Measurements from ENCODE around the gene GABBR2.

Gene GABBR2

DNA sequence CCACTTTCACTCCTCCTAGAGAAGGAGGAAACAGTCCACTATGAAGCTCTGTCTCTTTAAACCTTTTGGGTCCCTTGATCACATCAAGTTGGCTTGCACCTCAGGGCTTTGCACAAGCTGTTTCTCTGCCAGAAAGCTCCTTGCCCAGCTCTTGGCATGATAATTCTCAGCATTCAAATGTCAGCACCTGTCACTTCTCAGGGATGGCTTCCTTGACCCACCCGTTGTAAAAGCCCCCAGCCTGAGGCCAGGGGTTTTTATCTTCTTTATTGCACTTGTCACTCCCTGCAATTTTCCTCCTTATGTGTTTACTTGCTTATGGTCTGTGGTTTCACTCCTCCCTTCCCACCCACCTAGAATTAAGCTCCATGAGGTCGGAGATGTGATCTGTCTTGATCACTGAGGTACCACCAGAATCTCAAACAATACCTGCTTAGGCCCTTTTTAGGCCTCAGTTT is 252.6 kb downstream of the GABBR2 start:
- no peak overlapping the region for H3K27ac ChIP-seq
- TF ChIP-seq, protein P1, sequence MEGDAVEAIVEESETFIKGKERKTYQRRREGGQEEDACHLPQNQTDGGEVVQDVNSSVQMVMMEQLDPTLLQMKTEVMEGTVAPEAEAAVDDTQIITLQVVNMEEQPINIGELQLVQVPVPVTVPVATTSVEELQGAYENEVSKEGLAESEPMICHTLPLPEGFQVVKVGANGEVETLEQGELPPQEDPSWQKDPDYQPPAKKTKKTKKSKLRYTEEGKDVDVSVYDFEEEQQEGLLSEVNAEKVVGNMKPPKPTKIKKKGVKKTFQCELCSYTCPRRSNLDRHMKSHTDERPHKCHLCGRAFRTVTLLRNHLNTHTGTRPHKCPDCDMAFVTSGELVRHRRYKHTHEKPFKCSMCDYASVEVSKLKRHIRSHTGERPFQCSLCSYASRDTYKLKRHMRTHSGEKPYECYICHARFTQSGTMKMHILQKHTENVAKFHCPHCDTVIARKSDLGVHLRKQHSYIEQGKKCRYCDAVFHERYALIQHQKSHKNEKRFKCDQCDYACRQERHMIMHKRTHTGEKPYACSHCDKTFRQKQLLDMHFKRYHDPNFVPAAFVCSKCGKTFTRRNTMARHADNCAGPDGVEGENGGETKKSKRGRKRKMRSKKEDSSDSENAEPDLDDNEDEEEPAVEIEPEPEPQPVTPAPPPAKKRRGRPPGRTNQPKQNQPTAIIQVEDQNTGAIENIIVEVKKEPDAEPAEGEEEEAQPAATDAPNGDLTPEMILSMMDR (conservative IDR thresholded peaks at IDR 0.05), result no peak
- no peak for TF ChIP-seq ZFX (IDR thresholded peaks at IDR 0.05)

DNA sequence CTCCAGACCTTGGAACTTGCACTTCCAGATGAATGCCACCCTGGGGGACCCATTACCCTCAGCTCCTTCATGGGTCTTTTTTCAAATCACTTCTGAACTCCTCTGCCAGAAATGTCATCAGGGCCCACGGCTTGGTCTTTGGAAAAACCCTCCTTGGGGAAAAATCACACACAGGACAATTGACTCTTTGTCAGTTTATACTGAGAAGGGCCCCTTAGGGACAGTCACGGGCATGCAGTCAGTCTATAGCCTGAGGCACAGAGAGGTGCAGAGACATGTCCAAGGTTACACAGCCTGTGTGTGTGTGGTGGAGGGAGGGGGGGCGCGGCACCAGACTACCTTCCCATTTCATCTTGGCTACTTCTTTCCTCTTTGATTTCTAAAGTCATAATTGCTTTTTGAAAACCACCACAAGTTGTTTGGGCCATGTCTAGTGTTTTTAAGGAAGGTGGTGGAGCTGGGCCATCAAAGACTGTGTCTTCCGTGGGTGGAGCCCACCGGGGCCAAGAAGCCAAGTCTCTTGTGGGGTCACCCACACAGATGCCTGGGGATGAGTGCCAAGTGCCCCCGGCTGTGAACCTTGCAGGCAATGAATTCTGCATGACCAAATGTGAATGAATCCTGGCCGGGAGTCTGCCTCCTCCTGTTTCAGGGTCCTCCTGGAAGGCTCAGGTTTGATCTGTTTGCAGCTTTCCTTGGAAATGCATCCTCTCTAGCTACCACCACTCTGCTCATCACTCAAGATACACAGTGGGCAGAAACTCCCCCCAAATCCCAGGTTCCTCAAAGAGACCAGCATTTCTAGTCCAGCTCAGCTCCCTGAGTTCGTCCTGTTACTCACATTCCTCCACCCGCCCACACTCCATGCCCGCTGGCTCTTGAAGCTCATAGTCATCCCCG is 253.2 kb downstream of the GABBR2 start:
- no peak overlapping the region for H3K27ac ChIP-seq
- TF ChIP-seq, protein P1 (conservative IDR thresholded peaks at IDR 0.05), result no peak
- TF ChIP-seq ZFX (IDR thresholded peaks at IDR 0.05), result no peak

DNA sequence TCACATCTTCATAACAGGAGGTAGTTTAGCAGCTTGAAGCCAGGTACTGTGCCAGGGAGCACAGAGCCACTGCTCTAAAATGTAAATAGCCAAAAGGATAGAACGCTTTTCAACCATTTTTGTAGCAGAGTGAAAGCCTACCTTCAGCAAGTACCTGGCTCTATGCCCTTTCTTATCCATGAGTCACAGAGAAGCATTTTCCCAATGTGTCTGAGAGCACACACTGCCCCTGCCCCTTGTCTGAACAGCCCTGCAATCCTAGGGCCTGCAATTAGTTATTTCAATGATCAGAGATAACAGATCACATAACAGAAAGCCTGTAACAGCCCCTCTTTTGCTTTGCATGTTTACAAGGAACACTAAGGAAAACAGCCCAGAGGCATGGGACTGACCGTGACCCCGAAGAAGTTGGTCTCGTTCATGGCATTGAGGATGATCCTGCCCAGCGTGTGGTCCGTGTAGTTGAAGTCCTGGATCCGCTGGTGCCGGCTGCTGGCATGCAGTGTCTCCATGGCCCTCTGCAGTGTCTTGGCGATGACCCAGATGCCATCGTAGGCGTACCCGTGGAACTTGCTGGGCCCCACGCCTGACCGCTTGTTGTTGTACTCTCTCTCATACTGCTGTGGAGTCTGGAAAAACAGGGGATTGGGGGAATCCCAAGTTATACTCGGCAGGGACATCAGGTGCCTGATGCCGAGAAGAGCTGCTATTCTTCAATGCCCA is 255.0 kb downstream of the GABBR2 start:
- H3K27ac ChIP-seq, result no peak overlapping the region
- TF ChIP-seq ZFX (IDR thresholded peaks at IDR 0.05), result no peak
- TF ChIP-seq, protein P1 (conservative IDR thresholded peaks at IDR 0.05), result no peak

DNA sequence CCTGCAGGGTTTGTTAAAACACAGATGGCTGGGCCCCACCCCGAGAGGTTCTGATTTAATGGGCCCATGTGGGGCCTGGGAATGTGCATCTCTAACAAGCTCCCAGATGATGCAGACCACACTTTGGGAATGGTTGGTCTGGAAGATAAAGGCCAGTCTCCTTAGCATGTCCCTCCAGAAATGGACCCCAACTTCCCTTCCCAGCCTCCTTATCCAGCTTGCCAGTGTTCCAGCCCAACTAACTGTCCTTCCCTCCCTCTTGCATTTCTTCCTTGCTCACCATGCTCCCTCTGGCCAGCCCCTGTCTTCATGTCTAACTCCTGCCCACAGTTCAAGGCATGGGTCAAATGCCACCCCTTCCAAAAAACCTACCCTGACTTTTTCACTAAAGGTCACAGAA is 257.2 kb downstream of the GABBR2 start:
- no peak overlapping the region for H3K27ac ChIP-seq
- no peak for TF ChIP-seq ZFX (IDR thresholded peaks at IDR 0.05)
- TF ChIP-seq, protein P1 (conservative IDR thresholded peaks at IDR 0.05), result no peak

DNA sequence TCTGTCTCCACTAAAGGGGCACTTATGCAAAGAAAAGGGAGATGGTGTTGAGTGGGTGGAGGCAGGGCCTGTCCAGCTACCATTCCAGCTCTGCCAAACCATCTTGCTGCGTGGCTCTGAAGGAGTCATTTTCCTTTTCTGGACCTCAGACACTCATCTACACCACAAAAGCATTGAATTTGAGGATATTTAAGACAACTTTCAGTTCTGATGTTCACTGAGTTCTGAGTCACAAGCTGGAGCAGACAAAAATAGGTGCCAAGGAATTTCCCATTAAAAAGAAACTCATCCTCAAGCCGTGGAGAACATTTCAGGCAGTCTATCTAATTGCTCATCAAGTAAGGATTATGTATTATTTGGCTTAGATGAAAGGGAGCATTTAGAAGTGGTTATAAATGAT is 258.2 kb downstream of the GABBR2 start:
- TF ChIP-seq ZFX (IDR thresholded peaks at IDR 0.05), result no peak
- TF ChIP-seq, protein P1 (conservative IDR thresholded peaks at IDR 0.05), result no peak
- H3K27ac ChIP-seq, result no peak overlapping the region

DNA sequence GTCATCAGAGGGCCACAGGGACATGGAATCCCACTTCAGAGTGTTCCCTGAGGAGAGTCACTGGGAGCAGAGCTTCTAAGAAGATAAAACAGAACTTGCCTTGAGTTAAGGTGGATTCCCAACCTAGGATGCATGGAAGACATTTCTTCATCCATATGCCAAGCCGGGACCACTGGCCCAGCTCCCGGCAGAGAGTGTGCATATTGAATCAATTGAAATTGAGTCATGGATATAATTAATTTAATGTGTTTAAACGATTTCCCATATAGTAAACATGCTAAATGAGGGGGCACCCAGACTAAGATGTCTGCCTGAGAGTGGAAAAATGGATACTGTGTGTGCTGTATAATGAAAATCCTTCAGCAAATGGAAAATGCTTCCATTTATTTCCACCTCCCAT is 258.9 kb downstream of the GABBR2 start:
- TF ChIP-seq ZFX (IDR thresholded peaks at IDR 0.05), result no peak
- TF ChIP-seq, protein P1 (conservative IDR thresholded peaks at IDR 0.05), result no peak
- no peak overlapping the region for H3K27ac ChIP-seq

DNA sequence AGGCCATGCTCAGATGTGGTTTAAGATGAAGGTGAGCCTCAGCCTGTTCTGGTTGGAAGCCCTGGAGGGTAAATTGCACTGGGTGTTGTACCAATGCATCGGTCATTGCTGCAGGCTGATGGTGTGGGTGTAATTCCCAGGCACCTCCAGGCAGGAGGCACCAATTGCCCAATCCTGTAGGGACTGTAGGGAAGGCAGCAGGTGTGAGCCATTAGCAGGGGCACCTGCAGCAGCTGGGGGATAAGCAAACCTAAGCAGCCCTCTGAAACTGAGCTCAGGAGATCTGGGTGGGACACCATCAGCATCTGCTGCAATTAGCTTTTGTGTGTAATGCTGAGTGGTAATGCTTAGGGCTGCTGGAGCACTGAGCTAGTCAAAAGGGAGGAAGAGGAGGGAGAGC is 263.2 kb downstream of the GABBR2 start:
- no peak overlapping the region for H3K27ac ChIP-seq
- TF ChIP-seq, protein P1 (conservative IDR thresholded peaks at IDR 0.05), result no peak
- TF ChIP-seq ZFX (IDR thresholded peaks at IDR 0.05), result no peak
